NB4 (cell line): Measurements from ENCODE around the gene TMEM238.

Experiments
- CTCF ChIP-seq: IDR thresholded peaks from one replicate; pipeline ENCODE4 v1.5.1; 2012; ENCODE audit warnings: low read depth, low read length
- POLR2A ChIP-seq: IDR thresholded peaks from 2 replicates; pipeline ENCODE4 v1.6.1; 2011; ENCODE audit warnings: mild to moderate bottlenecking; ENCODE audit not compliant: insufficient read length; ENCODE audit errors: extremely low read depth

- no peak for TF ChIP-seq CTCF
- TF ChIP-seq POLR2A, result no peak
These were observed 7.1 kb upstream of the TMEM238 start for GRCh38 chr19:55391191-55391670.
